OCI-LY3 (cell line): ENCODE results near the gene IL2RA.

ENCODE experiments used
- CTCF ChIP-seq: fragments of 200-600, 300-600 bp; sonication (generic); IDR thresholded peaks from 2 replicates; pipeline ENCODE4 v1.5.1; 2014; ENCODE audit warnings: antibody characterized with exemption, low read length, low read depth
- EZH2phosphoT487 ChIP-seq: fragments of 200-600 bp; shearing (Covaris generic); IDR thresholded peaks from 2 replicates; pipeline ENCODE4 v1.6.1; 2018; ENCODE audit warnings: antibody characterized with exemption, mixed run types, low read depth

GRCh38 chr10:6102128-6102527 lies 40.0 kb upstream of the IL2RA start:
- TF ChIP-seq CTCF (no peak), EZH2phosphoT487 (no peak)
